ENCODE measurements around the gene KPNB1.
A peak's percentile ranks its signal among the peaks of the same experiment; 100 is the strongest.

Gene KPNB1

DNA sequence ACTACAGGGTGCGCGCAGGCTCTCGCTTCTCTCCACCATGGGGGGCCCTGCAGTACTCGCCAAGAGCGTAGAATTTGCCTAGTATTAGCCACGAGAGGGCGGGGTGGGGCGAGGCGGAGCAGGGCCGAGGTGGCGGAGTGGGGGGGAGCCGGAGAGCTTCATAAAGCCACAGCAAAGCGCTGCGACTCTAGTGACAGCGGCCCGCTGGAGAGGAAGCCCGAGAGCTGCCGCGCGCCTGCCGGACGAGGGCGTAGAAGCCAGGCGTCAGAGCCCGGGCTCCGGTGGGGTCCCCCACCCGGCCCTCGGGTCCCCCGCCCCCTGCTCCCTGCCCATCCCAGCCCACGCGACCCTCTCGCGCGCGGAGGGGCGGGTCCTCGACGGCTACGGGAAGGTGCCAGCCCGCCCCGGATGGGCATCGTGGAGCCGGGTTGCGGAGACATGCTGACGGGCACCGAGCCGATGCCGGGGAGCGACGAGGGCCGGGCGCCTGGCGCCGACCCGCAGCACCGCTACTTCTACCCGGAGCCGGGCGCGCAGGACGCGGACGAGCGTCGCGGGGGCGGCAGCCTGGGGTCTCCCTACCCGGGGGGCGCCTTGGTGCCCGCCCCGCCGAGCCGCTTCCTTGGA is 83.4 kb downstream of the KPNB1 start, which contains the start of gene TBX21:
TSS of gene TBX21 (plus strand) at position 190 of the 627 bp plus-strand sequence. CDS start at position 409, 219 bp downstream.
- DNase-seq, result peak; percentile 89

DNA sequence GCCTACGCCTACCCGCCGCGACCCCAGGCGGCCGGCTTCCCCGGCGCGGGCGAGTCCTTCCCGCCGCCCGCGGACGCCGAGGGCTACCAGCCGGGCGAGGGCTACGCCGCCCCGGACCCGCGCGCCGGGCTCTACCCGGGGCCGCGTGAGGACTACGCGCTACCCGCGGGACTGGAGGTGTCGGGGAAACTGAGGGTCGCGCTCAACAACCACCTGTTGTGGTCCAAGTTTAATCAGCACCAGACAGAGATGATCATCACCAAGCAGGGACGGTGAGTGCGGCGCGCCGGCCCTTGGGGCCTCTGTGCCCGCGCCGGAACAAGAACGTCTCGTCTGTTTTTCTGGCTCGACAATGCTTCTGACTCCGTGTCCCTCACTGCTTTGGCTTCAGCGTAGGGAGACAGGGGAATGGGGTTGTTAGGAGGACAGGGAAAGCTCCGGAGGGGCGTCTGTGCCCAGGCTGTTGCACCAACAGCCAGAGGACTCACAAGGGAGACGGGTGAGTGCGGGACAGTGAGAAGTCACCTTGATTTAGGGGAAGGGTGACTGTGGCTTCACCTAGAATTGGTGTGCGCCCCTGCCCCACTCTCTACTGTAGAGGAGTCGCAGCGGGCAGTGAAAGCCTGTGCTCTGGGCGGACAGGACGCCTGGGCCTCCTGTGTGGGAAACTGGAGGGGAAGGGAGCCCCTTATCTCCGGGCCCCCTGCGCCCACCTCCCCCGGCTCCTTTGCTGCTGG is 84.1 kb downstream of the KPNB1 start:
- no peak for DNase-seq

DNA sequence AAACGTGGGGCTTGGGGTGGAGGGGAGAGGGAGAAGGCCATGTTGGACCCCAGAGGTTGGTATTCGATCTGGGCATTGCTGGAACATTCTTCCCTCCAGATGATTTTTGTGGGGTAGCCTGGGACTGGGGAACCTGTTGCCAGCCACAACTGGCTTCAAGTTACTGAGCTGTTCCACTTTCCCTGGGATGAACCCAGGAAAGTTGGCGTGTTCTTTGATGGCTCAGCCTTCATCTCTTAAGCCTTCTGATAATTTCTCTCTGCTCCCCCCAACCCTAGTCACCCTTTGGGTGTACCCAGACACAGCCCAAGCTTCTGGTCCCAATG is 85.4 kb downstream of the KPNB1 start:
- DNase-seq, result no peak

Data from COR-L47 (cell line).